Epithelial cell of esophagus (primary cell): Measurements from ENCODE around the gene FREM1.

ENCODE experiments used
- DNase-seq: peaks from one replicate; pipeline ENCODE4 v3.0.0; 2010; ENCODE audit warnings: low read depth
- H3K4me3 ChIP-seq: 2 replicates; pipeline ENCODE4 v1.5.1; 2011; ENCODE audit warnings: mild to moderate bottlenecking, low read length, control low read depth
- TF ChIP-seq, protein P1 (sequence below): IDR thresholded peaks from 2 replicates; pipeline ENCODE4 v1.5.1; 2011; ENCODE audit warnings: low read depth, mild to moderate bottlenecking, low read length, control low read depth, inconsistent platforms; ENCODE audit not compliant: insufficient read depth; ENCODE audit errors: missing control alignments

Gene FREM1

DNA sequence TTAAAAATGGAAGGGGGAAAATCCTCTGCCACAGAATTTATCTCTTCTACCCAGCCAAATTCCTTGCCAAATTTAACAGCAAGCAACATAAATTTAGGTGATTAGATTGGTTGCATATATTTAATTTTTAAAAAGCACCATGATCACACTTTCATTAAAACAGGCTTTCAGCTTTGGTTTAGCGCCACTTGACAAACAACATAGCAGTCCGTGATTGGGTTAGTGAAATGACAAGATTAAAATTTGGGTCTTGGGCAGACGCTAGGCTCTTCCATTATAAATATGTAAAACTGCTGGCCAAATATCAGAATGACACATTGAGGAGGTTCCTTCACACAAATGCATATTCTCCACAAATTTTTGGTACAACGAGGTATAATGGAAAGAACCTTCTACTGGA lies 129.5 kb downstream of the FREM1 start:
- TF ChIP-seq, protein P1, sequence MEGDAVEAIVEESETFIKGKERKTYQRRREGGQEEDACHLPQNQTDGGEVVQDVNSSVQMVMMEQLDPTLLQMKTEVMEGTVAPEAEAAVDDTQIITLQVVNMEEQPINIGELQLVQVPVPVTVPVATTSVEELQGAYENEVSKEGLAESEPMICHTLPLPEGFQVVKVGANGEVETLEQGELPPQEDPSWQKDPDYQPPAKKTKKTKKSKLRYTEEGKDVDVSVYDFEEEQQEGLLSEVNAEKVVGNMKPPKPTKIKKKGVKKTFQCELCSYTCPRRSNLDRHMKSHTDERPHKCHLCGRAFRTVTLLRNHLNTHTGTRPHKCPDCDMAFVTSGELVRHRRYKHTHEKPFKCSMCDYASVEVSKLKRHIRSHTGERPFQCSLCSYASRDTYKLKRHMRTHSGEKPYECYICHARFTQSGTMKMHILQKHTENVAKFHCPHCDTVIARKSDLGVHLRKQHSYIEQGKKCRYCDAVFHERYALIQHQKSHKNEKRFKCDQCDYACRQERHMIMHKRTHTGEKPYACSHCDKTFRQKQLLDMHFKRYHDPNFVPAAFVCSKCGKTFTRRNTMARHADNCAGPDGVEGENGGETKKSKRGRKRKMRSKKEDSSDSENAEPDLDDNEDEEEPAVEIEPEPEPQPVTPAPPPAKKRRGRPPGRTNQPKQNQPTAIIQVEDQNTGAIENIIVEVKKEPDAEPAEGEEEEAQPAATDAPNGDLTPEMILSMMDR = no peak
- H3K4me3 ChIP-seq = no peak overlapping the region
- no peak for DNase-seq

DNA sequence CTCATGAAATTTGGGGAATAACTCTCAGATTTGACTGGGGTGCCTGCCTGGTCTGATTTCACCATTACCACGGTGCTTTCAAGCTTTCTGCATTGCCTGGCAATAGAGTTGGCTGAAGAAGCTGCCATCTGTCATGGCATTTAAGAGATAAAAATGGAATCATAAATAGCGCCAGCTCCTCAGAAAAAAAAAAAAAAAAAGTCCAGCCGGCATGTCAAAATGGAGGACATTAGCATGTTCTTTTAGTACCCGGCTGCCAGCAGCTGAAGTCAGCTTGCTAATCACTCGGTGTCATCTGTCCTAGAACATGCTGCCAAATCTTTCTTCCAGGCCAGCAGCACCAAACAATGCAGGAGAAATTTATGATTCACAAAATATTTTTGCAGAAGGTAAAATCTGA lies 130.0 kb downstream of the FREM1 start:
- TF ChIP-seq, protein P1 = no peak
- H3K4me3 ChIP-seq = no peak overlapping the region
- no peak for DNase-seq

DNA sequence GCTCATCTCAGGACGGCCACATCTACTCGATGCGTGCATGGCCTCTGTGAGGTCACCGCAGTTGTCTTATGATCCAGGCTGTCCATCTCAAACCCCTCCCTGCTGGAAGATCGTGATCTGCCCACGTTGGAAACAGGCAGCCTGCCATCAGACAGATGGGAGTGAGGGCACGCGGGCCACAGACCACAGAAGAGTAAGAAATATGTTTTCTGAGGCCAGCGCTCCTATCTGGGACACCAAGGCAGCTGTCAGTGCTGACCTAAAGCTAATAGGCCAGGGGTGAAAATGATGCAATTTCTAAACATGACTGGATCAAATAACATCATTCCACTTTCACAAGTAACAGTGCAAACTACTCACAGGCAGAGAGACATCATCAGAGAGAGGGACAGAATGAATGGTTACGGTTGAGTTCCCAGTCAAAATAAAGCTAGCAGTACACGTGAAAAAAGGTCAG lies 130.6 kb downstream of the FREM1 start:
- no peak overlapping the region for H3K4me3 ChIP-seq
- TF ChIP-seq, protein P1 = no peak
- DNase-seq = no peak

- TF ChIP-seq, protein P1 = no peak
- no peak for DNase-seq
- H3K4me3 ChIP-seq = no peak overlapping the region
Observed at GRCh38 chr9:14778565-14778964, 131.7 kb downstream of the FREM1 start.

- no peak for DNase-seq
- TF ChIP-seq, protein P1 = no peak
Observed at GRCh38 chr9:14775917-14776316, 134.3 kb downstream of the FREM1 start.

GRCh38 chr9:14770592-14770991 lies 139.6 kb downstream of the FREM1 start:
- no peak overlapping the region for H3K4me3 ChIP-seq
- no peak for DNase-seq
- TF ChIP-seq, protein P1 = no peak

More at GRCh38 chr9:14775917-14776316, 134.3 kb downstream of the FREM1 start:
- H3K4me3 ChIP-seq = no peak overlapping the region

- TF ChIP-seq, protein P1 = peak; percentile 67
- H3K4me3 ChIP-seq = no peak overlapping the region
- DNase-seq = peak; percentile 65
Observed at GRCh38 chr9:14769230-14769571, 141.0 kb downstream of the FREM1 start.
